NCI-H1105 (cell line): ENCODE data around the gene CNOT10.
"Not testable (repeated sequence)": the region's sequence is repeated elsewhere in the genome, so short reads cannot be mapped to it uniquely, and the experiment has no call there.

ENCODE experiments used
- DNase-seq: peaks from one replicate; lab custom pipeline; 2025; lab: John Stamatoyannopoulos, UW

Gene CNOT10

DNA sequence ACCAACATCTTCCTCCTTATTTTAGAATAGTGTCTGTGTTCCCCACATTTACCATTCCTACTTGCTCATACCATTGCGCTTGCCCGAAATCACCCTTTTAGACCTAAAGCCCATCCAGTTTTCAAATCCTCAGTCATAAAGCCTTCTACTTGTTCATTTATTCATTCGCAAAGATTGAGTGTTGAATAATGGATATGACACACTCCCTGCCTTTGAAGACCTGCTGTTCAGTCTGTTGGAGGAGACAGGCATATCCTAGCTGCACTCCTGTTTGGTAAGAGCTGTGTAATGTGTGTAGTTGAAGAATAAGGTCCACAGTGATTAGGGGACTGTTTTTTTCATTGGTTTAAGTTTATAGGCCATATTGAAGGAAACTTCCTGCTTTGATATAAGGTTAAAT is 1.7 kb downstream of the CNOT10 start:
- no peak for DNase-seq

DNA sequence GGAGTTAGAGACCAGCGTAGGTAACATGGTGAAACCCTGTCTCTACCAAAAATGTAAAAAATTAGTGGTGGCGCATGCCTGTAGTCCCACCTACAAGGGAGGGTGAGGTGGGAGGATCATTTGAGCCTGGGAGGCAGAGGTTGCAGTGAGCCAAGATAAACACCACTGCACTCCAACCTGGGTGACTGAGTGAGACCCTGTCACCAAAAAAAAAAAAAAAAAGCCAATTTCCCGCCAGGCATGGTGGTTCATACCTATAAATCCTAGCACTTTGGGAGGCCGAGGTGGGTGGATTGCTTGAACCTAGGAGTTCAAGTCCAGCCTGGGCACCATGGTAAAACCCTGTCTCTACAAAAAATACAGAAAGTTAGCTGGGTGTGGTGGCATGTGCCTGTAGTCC is 6.9 kb downstream of the CNOT10 start:
- DNase-seq = no peak

DNA sequence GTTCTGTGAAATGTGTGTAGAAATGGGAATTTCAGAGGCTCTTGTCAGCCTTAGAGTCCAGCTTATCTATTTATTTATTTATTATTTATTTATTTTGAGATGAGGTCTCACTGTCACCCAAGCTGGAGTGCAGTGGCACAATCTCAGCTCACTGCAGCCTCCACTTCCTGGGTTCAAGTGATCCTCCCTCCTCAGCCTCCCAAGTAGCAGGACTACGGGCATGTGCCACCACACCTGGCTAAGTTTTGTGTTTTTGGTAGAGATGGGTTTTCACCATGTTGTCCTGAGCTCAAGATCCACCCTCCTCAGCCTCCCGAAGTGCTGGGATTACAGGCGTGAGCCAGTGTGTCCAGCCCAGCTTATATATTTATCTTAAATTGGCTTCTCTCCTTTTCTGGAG is 11.5 kb downstream of the CNOT10 start:
- no peak for DNase-seq

DNA sequence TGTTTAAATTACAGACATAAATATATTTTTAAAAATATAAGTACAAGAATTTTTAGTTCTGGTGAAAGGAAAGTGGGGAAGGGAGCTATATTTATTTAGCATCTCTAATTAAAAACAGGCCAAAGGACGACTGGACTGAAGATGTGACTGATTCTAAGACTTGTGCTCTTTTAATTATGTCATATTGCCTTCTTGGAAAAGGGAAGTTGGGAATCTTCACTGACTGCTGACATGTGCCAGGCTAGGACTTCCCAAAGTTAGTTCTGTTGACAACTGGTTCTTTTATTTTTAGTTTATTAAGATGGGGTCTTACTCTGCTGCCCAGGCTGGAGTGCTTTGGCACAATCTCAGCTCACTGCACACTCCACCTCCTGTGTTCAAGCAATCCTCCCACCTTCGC is 13.5 kb downstream of the CNOT10 start:
- DNase-seq = no peak

DNA sequence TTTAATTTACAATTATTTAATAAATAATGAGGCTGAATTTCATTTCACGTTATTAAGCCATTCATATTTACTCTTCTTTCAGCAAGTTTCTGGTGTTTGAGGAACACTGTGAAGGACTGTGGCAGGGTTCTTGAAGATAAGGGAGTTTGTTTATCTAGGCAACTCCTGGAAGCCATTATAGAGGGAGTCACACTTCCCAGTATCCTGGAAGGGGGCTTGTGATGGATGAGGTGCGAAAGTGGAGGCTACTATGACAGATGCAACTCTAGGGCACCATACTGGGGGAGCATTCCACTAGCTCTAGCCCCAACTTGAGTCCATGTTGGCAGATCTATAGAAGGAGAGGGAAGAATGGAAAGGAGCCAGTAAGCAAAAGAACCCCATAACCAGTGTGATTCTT is 14.4 kb downstream of the CNOT10 start:
- DNase-seq = no peak

DNA sequence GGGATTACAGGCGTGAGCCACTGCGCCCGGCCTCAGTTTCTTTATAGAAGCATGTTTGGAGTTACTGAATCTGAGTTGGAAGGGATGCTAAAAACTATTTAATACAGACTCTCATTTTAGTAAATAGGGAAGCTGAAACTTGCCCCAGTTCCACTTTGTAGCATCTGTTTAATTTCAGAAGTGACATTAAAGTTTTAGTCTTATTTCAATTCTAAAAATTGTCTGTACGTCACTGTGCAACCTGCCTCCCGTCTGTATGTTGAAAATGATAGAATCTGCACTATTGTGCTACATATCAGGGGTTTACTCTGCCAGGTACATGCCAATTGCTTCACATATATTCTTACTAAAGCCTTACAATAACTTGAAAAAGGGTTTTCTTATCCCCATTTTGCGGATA is 15.3 kb downstream of the CNOT10 start:
- DNase-seq = no peak

DNA sequence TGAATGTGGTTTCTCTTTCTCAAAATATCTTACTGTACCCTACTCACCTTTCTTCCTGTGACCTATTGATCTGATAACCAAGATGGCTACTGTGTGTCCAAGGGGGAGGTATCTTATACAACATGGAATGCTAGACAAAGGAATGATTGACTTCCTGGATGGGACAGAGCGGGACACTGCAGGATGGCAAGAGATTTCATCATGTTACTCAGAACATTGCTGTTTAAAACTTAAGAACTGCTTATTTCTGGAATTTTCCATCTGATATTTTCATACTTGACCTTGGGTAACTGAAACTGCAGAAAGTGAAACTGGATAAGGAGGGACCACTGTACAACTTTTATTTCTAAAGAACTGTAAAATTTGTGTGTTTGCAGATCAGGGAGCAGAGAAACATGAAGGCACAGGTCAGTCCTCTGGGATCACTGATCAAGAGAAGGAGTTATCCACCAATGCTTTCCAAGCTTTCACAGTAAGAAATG is 18.5 kb downstream of the CNOT10 start:
- DNase-seq = no peak

DNA sequence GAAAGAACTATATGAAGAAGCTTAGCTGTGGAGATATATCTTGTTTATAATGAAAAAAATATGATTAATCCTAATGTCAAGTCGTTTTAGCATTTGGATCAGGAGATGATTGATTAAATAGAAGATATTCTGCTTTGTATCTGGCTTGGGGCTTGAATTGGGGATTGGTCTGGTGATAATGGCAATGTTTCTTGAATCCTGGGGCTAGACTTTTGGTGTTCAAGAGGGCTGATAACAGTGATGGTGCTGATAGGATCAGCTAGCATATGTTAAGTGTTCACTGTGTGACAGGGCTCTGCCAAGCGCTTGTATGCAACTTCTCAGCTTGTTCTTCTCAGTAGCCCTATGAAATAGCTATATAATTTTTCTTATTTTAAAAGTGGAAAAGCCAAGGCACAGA is 20.2 kb downstream of the CNOT10 start:
- DNase-seq = no peak

DNA sequence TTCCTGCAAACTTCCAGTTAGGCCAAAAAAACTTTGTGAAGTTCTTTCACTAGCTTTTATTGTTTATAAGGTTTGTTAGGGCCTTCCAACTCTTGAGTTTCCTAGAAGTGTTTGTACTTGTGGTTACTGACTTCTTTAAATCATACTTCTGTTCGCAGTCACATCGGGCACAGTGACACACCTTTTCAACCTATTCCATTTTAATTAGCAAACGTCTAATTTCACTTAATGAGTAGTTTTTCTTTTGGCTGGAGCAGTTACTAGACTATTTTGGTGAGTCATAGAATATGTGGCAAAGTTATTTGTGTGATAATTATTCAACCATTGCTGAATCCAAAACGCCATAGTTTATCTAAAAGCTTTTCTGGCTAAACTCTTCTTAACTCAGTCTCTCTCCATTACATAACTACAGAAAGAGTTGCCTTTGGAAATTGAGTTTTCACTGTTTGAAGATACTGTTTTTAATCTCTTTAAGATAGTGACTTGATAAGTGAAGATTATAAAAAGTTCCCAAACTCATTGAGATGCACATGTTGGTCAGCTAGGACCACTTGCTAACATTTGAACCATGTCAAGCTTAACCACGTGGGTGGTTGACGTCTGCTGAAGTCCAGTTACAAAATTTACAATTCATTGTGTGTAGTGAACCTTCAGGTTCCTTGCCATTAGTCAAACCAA is 21.5 kb downstream of the CNOT10 start:
- no peak for DNase-seq

DNA sequence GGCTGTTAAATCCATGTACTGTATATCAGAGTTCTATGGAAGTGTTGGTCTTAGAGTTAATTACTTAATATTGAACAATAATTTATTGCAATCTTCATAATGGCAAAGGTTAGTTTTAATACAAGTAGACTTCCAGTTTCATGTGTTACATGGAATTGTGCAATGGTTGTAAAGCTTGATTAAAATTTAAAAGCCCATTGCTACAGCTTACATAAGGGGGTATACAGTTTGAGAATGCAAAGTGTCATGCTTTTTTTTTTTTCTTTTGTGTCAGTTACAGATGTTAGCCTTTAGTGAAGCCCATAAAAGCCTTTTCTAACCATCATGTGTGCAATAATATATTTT is 22.0 kb downstream of the CNOT10 start:
- DNase-seq = no peak

DNA sequence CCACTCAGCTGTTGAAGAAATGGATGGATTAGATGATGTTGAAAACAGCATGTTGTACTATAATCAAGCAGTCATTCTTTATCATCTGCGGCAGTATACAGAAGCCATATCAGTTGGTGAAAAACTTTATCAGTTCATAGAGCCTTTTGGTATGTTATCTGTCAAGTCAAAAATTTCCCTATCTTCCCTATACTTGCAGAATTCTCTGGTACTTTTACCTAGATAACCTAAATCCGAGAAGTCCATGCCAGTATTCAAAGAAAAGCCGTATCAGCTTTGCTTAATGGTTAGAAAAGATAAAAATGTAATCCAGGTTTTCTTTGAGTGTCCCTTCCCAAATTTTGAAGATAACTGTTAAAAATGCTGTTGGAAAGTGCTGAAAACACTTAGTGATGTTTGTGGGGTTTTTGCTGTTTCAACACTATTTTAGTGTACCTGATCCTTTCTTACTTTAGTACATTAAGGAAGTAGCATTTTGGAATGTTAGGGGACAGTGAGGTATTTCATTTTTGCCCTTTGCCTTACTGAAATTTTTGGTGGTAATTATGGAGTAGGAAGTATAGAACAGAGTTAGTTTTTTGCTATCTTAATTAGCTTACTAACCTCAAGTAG is 23.8 kb downstream of the CNOT10 start:
- no peak for DNase-seq

DNA sequence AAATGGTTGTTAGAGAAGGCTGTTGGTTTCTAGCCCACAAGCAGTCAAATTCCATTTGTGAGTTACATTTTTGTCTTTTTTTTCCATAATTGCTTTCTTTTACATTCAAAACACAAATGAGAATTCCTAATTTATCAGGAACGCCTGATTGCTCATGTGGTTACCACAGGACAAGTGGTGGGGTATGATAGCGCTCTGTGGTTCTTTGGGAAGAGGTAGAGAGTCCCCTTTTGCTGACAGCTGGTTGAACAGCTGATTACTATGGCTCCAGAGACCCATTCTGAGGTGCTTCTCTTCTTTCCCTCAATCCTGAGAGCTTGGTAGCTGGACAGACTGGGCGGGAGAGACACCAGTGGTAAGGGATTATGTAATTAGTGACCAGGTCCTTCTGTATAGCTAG is 24.4 kb downstream of the CNOT10 start:
- DNase-seq = no peak

DNA sequence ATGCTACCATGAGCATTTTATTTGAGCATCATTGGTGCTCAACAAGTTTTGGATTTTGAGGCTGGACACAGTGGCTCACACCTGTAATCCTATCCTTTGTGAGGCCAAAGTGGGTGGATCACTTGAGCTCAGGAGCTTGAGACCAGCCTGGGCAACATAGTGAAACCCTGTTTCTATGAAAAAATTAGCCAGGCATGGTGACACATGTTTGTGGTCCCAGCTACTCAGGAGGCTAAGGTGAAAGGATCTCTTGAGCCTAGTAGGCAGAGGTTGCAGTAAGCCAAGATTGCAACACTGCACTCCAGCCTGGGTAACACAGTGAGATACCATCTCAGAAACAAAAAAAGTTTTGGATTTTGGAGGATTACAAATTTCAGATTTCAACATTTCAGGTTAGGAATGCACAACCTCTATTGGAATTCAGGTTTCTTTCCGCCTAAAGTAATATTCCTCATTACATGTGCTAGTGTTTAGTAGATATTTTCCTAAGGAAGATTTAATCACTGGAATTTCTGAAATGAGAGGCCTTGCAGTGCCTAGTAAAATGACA is 27.6 kb downstream of the CNOT10 start:
- DNase-seq = no peak

DNA sequence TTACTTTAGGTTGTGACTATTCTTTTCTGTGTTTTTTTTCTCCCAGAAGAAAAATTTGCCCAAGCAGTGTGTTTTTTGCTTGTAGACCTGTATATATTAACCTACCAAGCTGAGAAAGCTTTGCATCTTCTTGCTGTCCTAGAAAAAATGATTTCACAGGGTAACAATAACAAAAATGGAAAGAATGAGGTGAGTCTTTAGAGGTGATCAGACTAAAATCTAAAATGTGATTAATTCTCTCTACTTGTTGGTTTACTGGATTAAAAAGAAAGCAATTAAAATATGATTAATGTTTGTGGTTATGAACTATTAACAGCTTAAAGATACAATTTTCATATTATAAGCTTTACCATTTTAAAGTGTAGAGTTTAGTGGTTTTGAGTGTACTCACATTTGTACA is 28.2 kb downstream of the CNOT10 start:
- DNase-seq = no peak

DNA sequence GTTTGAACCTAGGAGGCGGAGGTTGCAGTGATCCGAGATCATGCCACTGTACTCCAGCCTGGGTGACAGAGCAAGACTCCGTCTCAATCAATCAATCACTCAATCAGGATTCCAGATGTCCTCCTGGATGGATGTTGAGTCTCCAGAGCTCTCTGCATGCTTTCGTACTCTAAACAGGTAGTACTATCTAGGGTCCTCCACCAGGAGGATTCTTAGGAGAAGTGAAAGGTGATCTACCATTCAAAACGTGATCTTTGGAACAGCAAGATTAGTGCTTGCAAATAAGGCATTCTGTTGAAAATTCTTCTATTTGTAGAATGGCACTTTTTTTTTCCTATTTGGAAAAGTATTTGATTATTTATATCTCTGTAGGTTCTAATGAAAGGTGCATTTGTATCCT is 34.3 kb downstream of the CNOT10 start:
- DNase-seq = no peak

DNA sequence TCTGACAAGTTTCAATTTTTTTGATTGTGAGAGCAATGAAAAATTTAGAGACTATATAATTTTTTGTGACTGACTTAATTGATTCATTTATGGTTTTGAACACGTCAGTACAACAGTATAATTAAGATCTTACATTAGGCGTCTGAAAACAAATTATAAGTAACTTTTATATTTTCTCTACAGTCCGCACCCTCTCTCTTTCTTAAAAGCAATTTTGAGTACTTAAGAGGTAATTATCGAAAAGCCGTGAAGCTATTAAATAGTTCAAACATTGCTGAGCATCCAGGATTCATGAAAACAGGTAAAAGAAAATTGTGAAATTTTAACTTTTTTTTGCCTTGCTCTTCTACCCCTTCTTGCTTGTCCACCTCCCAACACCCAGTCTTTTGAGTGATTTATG is 34.9 kb downstream of the CNOT10 start:
- no peak for DNase-seq

DNA sequence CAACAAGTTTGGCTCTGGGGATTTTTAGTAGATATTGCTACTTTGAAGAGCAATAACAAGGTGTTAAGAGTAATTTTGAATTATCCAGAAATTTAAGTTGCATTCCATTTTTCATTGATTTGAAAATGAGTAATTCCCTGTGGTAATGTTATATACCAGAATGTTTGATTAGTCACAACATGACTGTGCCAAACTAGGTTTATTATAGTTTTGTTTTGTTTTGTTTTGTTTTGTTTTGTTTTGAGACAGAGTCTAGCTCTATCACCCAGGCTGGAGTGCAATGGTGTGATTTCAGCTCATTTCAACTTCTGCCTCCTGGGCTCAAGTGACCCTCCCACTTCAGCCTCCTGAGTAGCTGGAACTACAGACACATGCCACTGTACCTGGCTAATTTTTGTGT is 40.7 kb downstream of the CNOT10 start:
- no peak for DNase-seq

DNA sequence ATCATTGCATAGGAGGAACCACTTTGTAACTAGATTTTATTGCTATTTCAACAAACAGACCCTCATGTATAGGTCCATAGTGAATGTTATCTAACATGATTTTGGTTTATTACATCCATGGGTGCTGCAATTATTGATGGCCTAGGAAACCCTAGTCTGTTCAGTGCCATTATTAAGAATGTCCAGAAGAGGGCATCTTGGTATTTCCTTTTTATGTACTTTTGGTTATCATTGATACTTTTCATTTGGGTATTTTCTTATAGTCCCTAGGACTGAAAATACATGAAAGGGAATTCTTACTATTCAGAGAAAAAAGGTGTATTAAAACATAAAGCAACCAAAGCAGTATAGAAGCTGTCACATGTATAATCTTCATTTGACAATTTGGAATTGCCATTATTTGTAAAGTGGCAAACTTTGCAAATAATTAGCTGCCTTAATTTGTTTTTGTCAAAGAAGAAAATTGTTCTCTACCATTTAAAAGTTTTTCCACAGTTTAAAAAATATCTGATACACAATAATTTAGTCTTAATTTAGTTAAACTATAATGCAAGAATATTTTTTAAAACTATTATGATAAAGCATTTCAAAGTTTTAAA is 48.7 kb downstream of the CNOT10 start:
- DNase-seq = no peak

DNA sequence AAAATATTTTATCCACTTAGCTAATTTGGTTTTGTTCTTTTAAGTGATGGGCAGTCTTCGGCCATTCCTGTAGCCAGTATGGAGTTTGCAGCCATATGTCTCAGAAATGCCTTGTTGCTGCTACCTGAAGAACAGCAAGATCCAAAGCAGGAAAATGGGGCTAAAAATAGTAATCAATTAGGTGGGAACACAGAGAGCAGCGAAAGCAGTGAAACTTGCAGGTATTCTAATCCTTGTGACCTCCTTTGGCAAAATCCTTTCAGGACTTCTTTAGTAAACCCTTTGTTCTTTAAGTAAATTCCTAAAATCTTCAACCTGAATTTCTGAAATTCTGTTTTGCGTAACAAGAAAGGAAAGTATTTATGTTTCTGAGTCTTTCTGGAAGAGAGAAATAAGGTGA is 49.8 kb downstream of the CNOT10 start:
- DNase-seq = no peak

DNA sequence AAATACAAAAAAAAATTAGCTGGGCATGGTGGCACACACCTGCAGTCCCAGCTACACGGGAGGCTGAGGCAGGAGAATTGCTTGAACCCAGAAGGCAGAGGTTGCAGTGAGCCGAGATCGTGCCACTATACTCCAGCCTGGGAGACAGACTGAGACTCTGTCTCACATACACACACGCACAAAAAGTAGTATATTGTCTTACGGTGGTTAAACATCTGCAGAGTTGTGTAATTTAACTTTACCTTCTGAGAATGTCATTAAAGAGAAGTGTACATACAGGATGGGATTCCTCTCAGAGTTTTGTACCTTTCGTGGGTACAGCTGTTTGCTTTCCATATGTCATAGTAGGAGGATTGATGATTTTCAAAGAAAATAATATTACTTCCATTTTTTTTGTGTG is 58.5 kb downstream of the CNOT10 start:
- DNase-seq = not testable (repeated sequence)

DNA sequence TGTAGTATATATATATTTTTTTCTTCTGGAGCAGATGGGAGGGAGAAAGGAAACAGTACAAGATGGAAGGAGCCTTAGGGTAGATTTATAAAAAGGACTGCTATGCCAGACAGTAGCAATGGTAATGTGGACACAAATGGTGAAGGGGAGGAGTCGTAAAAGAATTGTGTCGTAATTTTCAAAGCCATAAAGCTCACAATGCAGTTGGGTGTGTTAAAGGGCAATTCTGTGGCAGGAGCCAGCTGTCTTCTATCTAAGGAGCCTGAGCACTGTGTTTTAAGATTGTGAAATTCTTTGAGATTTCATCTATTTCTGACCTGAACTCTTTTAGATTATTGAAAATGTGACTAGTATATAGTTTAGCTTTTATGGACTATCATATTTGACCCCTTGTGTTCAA is 58.9 kb downstream of the CNOT10 start:
- no peak for DNase-seq

DNA sequence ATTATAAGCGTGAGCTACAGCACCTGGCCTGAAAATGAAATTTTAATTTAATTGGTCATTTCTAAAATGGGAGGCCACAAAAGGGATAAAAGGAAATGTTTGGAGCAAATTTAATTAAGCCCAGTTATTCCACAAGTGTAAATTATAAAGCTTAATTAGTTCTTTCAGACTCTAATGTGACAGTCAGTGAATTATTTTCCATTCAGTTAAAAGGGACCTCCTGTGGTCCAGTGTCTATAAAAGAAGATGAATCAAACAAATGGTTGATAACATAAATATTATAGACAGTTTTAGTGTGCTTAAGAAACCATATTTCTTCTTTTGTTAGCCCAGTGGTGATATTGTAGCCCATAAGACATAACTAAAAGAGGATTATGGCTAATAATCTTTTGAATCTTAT is 66.4 kb downstream of the CNOT10 start:
- DNase-seq = no peak

DNA sequence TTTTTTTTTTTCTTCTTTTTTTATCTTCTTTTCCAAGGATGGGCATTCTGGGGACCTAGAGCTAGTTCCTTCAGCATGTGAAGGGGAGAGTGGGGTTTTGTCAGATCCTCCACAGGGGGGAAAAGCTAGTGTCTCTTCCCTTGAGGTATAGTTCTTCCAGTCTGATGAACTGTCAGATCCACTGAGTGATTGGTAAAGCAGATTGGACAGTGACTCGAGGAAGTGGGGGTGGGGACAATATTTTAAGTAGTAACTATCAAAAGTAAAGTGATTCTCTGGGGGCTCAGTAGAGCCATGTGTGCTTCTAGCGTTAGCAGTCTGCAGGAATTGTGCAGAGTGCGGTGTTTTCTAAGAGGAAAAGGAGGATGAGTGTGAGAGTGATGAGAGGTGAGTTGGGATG is 70.8 kb downstream of the CNOT10 start:
- DNase-seq = no peak
